ENCODE data around the gene NHLH2.
A peak's percentile ranks its signal among the peaks of the same experiment; 100 is the strongest.

The NHLH2 gene

DNA sequence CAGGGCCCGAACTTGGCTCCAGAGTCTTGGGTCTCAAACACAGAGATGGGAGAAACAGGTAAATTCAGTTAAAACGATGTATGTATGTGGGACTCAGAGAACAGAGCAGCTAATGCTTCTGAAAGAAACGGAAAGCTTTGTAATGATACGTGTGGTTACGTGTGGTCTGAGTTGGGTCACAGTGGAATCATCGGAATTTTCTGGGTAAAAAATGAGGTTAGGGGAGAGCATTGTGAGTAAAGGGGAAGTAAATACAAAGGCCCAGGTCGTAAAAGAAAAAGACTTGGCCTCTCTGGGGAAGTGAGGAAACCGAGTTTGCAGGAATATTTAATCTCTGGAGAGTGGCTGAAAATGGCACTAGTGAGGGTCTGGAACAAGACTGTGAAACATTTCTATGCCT, 8.3 kb downstream of the NHLH2 start:
- in situ Hi-C loops (cut with HindIII; ENCODE audit: low sequenced_read_pairs): no loop called here
- H3K4me3 ChIP-seq (ENCODE audit: low read depth, low read length): no peak overlapping the region
- TF ChIP-seq, protein P1, sequence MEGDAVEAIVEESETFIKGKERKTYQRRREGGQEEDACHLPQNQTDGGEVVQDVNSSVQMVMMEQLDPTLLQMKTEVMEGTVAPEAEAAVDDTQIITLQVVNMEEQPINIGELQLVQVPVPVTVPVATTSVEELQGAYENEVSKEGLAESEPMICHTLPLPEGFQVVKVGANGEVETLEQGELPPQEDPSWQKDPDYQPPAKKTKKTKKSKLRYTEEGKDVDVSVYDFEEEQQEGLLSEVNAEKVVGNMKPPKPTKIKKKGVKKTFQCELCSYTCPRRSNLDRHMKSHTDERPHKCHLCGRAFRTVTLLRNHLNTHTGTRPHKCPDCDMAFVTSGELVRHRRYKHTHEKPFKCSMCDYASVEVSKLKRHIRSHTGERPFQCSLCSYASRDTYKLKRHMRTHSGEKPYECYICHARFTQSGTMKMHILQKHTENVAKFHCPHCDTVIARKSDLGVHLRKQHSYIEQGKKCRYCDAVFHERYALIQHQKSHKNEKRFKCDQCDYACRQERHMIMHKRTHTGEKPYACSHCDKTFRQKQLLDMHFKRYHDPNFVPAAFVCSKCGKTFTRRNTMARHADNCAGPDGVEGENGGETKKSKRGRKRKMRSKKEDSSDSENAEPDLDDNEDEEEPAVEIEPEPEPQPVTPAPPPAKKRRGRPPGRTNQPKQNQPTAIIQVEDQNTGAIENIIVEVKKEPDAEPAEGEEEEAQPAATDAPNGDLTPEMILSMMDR (IDR thresholded peaks at IDR 0.05; ENCODE audit: low read depth, low read length): no peak
- no peak for DNase-seq (ENCODE audit: low read depth, low spot score)

DNA sequence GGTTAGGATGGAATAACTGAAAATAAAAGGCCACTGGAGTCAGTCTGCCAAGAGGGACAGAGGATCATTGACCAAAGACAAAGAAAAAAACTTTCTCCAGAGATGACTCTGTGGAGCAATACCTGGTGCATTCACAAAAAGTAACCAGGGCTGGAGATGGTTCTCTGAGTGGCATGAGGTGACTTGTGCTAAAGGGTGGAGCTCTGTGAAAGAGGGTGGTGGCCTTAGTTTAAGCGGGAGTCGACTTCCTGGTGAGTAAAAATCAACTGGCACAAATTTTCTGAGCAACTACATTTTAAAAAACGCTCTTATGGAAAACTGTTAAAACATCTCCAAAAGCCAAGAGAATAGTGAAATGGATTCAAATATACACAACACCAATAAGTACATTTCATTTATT, 10.0 kb downstream of the NHLH2 start:
- TF ChIP-seq, protein P1 (IDR thresholded peaks at IDR 0.05; ENCODE audit: low read depth, low read length): no peak
- in situ Hi-C loops (cut with HindIII; ENCODE audit: low sequenced_read_pairs): no loop called here
- DNase-seq (ENCODE audit: low read depth, low spot score): no peak
- H3K4me3 ChIP-seq (ENCODE audit: low read depth, low read length): no peak overlapping the region

DNA sequence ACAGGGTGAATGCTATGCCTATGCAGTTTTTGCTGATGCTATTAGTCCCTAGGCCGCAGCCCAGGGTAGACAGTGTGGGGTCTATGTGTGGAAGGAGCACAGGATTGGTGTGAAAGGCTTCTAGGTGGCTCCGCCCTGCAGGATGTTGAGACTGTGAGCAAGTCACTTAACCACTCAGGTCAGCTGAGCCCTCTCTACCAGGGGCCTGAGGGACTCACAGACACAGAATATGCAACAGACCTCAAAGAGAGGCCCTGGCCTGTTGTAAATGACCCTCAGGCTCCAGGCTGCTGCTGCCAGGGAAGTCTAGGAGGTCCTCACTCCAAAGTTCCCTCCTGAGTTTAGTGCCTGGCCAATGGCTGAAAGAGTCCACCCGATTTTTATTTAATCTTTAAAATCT, 11.0 kb downstream of the NHLH2 start:
- in situ Hi-C loops (cut with HindIII; ENCODE audit: low sequenced_read_pairs): no loop called here
- DNase-seq (ENCODE audit: low read depth, low spot score): no peak
- no peak overlapping the region for H3K4me3 ChIP-seq (ENCODE audit: low read depth, low read length)
- TF ChIP-seq, protein P1 (IDR thresholded peaks at IDR 0.05; ENCODE audit: low read depth, low read length): no peak

DNA sequence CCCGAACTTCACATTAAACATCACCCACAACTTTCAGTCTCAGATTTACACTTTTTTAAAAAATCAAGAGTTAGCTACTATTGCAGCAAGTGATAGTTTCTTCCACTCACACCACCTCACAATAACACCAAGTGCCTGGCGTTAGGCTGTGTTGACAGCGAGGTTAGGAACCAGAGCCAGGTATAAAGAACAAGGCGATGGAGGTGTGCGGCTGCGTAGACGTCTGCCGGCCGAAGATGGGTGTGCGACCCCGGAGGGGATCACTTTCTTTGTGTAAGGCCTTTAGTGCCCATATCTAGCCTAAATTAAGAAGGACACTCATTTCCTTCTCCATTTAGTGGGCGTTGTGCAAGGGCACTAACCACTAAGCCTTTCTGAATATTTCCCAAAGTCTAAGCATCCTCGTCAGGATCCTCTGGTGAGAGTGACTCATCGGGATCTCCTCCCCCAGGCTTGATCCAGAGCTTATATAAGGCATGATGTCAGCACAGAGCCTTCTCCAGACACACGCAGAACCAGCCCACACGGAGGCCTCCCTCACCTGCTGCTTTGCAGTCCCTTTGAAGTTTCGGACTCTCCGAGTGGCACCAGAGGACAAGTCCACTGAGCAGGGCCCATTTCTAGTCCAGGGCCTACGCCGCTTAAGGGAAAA, 11.8 kb downstream of the NHLH2 start:
- TF ChIP-seq, protein P1 (IDR thresholded peaks at IDR 0.05; ENCODE audit: low read depth, low read length): no peak
- peak; percentile 65 for DNase-seq (ENCODE audit: low read depth, low spot score)
- peak overlapping the region; percentile 20 for H3K4me3 ChIP-seq (ENCODE audit: low read depth, low read length)
- in situ Hi-C loops (cut with HindIII; ENCODE audit: low sequenced_read_pairs): no loop called here

- H3K4me3 ChIP-seq (ENCODE audit: low read depth, low read length): peak overlapping the region; percentile 33
- TF ChIP-seq, protein P1 (IDR thresholded peaks at IDR 0.05; ENCODE audit: low read depth, low read length): peak; percentile 1
- in situ Hi-C loops (cut with HindIII; ENCODE audit: low sequenced_read_pairs): no loop called here
Observed at GRCh38 chr1:115828101-115829022, 12.6 kb downstream of the NHLH2 start.

DNA sequence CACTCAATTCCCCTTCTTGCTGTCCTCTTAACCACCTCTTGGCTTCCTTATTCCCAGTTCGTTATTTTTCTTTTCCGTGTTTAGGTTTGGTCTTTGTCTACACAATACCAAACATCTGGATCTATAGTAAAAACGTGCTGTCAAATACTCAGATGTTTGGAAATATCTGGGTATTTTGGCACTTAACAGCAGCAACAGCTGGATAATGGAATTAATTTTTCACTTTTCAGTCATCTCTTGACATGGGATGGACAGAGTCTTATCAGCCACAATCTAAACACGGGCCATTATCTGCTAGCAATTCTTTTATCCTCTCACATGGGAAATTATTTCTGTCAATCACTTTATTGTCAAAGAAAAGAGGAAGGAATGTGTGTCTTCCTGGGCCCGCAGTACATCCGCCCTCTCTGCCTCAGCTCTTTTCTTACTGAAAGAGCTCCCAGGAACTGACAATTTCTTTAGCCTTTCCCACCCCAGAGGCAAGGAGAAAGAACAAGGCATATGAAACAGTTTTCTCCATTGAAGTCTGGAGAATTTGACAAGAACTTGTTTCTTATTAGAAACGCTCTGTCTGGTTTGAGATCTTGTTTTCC, 13.4 kb downstream of the NHLH2 start:
- no peak for DNase-seq (ENCODE audit: low read depth, low spot score)
- in situ Hi-C loops (cut with HindIII; ENCODE audit: low sequenced_read_pairs): no loop called here
- no peak overlapping the region for H3K4me3 ChIP-seq (ENCODE audit: low read depth, low read length)
- TF ChIP-seq, protein P1 (IDR thresholded peaks at IDR 0.05; ENCODE audit: low read depth, low read length): no peak

More at GRCh38 chr1:115828101-115829022, 12.6 kb downstream of the NHLH2 start:
- DNase-seq (ENCODE audit: low read depth, low spot score): no peak

Data from astrocyte of the spinal cord (primary cell).